Panc1 (cell line): Measurements from ENCODE around the gene CD22. TPM values are rescaled to one million over a fixed set of nuclear protein-coding genes. Genes with fewer than 3 reads are reported as not detected.

Experiments used
- ATAC-seq: fragments of 200-7000 bp; cut with Tn5 transposase; 2 replicates; pipeline ENCODE4 v1.9.1; 2020; ENCODE audit warnings: mild to moderate bottlenecking, moderate library complexity
- BruUV-seq: library from RNA; stranded (reverse); fragments of 400-500 nt; replicated peaks from 2 replicates; lab custom pipeline; 2021; lab: Mats Ljungman, UMichigan
- CTCF ChIA-PET: fragments of 300-600 bp; sonication (Branson Sonifier 250); formaldehyde crosslinking; loops from one replicate; lab custom pipeline; 2022; ENCODE audit warnings: antibody characterized with exemption; lab: Charles Lee
- POLR2A ChIA-PET: fragments of 300-600 bp; sonication (Branson Sonifier 250); formaldehyde crosslinking; loops from one replicate; lab custom pipeline; 2022; ENCODE audit warnings: antibody characterized with exemption; lab: Charles Lee
- DNase-seq: peaks from one replicate; pipeline ENCODE4 v3.0.0-alpha.2; 2010; ENCODE audit warnings: low read depth, low spot score
- H3K27ac ChIP-seq: 2 replicates; pipeline ENCODE4 v1.5.1; 2011; ENCODE audit warnings: mild to moderate bottlenecking, low read length, inconsistent platforms
- H3K27me3 ChIP-seq: fragments of 200-500 bp; sonication (Bioruptor generic); 2 replicates; pipeline ENCODE4 v1.6.0; 2014; ENCODE audit warnings: low read length, inconsistent platforms; ENCODE audit not compliant: control insufficient read depth, insufficient read depth
- H3K36me3 ChIP-seq: fragments of 200-500 bp; sonication (Bioruptor generic); 2 replicates; pipeline ENCODE4 v1.5.1; 2014; ENCODE audit warnings: inconsistent platforms, mild to moderate bottlenecking, low read length, moderate library complexity; ENCODE audit not compliant: control insufficient read depth, insufficient read depth
- H3K4me1 ChIP-seq: 2 replicates; pipeline ENCODE4 v1.5.1; 2011; ENCODE audit warnings: inconsistent platforms, mild to moderate bottlenecking, low read length, moderate library complexity; ENCODE audit not compliant: control insufficient read depth, insufficient read depth
- H3K4me3 ChIP-seq, 2 experiments: 2 replicates each; pipeline ENCODE4 v1.5.1; 2011 to 2012; ENCODE audit warnings: low read depth in 2 of 2, low read length in 2 of 2, mild to moderate bottlenecking in 2 of 2, inconsistent platforms in 1 of 2, moderate library complexity in 1 of 2
- H3K9me3 ChIP-seq: fragments of 200-500 bp; sonication (Bioruptor generic); 2 replicates; pipeline ENCODE4 v1.5.1; 2014; ENCODE audit warnings: low read depth, mild to moderate bottlenecking, inconsistent platforms, low read length, moderate library complexity; ENCODE audit not compliant: control insufficient read depth, insufficient read depth
- CTCF ChIP-seq: fragments of 450-650 bp; IDR thresholded peaks from 2 replicates; pipeline ENCODE4 v1.5.1; 2017; ENCODE audit warnings: mild to moderate bottlenecking
- POLR2AphosphoS5 ChIP-seq: IDR thresholded peaks from 2 replicates; pipeline ENCODE4 v1.6.1; 2012; ENCODE audit warnings: mild to moderate bottlenecking, low read depth, low read length, moderate library complexity
- REST ChIP-seq, 2 experiments: IDR thresholded peaks; 2 replicates each; pipeline ENCODE4 v1.6.1; 2011 to 2012; ENCODE audit warnings: low read depth in 2 of 2, control low read depth in 1 of 2, low read length in 1 of 2, mild to moderate bottlenecking in 1 of 2, moderate library complexity in 1 of 2; ENCODE audit not compliant: insufficient read depth in 1 of 2
- SIN3A ChIP-seq: IDR thresholded peaks from 2 replicates; pipeline ENCODE4 v1.6.1; 2012; ENCODE audit warnings: low read depth, mild to moderate bottlenecking, low read length, moderate library complexity, borderline replicate concordance; ENCODE audit not compliant: insufficient read depth
- TCF7L2 ChIP-seq: IDR thresholded peaks from 2 replicates; pipeline ENCODE4 v1.6.1; 2011; ENCODE audit warnings: mild to moderate bottlenecking, low read depth, low read length, inconsistent platforms
- in situ Hi-C: cut with HindIII; loops from 2 replicates; pipeline ENCODE4 v1.10.0; 2016; ENCODE audit warnings: low sequenced_read_pairs, low pct_unique_long_range_greater_than_20kb
- intact Hi-C: fragments of 100-400 bp; cut with micrococcal nuclease; formaldehyde crosslinking; loops from one replicate; pipeline ENCODE4 v1.10.0; 2022; ENCODE audit not compliant: unreplicated experiment
- total RNA-seq: library from RNA; stranded (reverse); gene quantifications from one replicate; pipeline ENCODE4 v1.2.1, GENCODE V29; 2021; ENCODE audit not compliant: unreplicated experiment

CD22 gene
- total RNA-seq, 1 experiment from 2014 or later, result 0.74 TPM

- H3K36me3 ChIP-seq, result no peaks in the 10 kb centered on the region
- in situ Hi-C loops (no loop called here), intact Hi-C loops (no loop called here)
- POLR2A ChIA-PET, result no interaction called here
- no peaks in the 10 kb centered on the region for H3K9me3 ChIP-seq
- no peak for DNase-seq
- no peak for ATAC-seq
- 0 out of 2 replicates have a peak, but pooled peaks cover 5% of the 10 kb centered on the region for H3K4me1 ChIP-seq
- no peak overlapping the region for H3K4me3 ChIP-seq
- H3K27ac ChIP-seq, result no peak overlapping the region
- TF ChIP-seq REST (IDR thresholded peaks at IDR 0.05; ENCODE audit: insufficient read depth in 1 of 2, low read depth in 2 of 2, low read length in 1 of 2) (no peak), CTCF (no peak), SIN3A (no peak), POLR2AphosphoS5 (no peak), TCF7L2 (no peak)
- no TSS peak for BruUV-seq
- H3K27me3 ChIP-seq, result no peaks in the 10 kb centered on the region; the same call in 1 of the 2 replicates
- CTCF ChIA-PET, result interaction anchor here (1.7 kb wide), 1 partner anchor 48 kb away, joined by 3 read pairs; no protein-coding TSS in a partner anchor
These were observed 23.8 kb upstream of the CD22 start for GRCh38 chr19:35305181-35305580.

- in situ Hi-C loops (no loop called here), intact Hi-C loops (no loop called here)
- no peaks in the 10 kb centered on the region for H3K36me3 ChIP-seq
- TF ChIP-seq TCF7L2 (no peak), CTCF (no peak), SIN3A (no peak), REST (IDR thresholded peaks at IDR 0.05; ENCODE audit: insufficient read depth in 1 of 2, low read depth in 2 of 2, low read length in 1 of 2) (no peak), POLR2AphosphoS5 (no peak)
- no peak overlapping the region for H3K4me3 ChIP-seq
- no peak overlapping the region for H3K27ac ChIP-seq
- H3K9me3 ChIP-seq, result no peaks in the 10 kb centered on the region
- BruUV-seq, result no TSS peak
- ATAC-seq, result peak; percentile 58; the same call in 1 of the 2 replicates
- ChIA-PET CTCF (no interaction called here), POLR2A (no interaction called here)
- DNase-seq, result no peak
- 0 out of 2 replicates have a peak, but pooled peaks cover 5% of the 10 kb centered on the region for H3K4me1 ChIP-seq
- no peaks in the 10 kb centered on the region; the same call in 1 of the 2 replicates for H3K27me3 ChIP-seq
These were observed 22.3 kb upstream of the CD22 start for GRCh38 chr19:35306473-35307246.
